ENCODE data around the gene TMEM202.

The TMEM202 gene

DNA sequence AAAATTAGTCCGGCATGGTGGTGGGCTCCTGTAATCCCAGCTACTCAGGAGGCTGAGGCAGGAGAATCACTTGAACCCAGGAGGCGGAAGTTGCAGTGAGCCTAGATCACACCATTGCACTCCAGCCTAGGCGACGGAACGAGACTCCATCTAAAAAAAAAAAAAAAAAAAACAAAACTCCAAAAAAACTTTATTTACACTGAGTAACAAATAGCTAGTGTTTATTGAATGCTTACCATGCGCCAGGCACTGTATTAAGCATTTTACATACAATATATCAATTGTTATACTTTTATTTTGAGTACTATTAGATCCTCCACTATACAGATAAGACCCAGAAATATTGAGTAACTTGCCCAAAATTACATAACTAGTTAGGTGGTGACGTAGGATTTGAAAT, 58.6 kb downstream of the TMEM202 start (continued):
- TF ChIP-seq, protein P1, sequence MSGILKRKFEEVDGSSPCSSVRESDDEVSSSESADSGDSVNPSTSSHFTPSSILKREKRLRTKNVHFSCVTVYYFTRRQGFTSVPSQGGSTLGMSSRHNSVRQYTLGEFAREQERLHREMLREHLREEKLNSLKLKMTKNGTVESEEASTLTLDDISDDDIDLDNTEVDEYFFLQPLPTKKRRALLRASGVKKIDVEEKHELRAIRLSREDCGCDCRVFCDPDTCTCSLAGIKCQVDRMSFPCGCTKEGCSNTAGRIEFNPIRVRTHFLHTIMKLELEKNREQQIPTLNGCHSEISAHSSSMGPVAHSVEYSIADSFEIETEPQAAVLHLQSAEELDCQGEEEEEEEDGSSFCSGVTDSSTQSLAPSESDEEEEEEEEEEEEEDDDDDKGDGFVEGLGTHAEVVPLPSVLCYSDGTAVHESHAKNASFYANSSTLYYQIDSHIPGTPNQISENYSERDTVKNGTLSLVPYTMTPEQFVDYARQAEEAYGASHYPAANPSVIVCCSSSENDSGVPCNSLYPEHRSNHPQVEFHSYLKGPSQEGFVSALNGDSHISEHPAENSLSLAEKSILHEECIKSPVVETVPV (CRISPR knock-in tag; IDR thresholded peaks at IDR 0.05): no peak
- TF ChIP-seq OSR1 (CRISPR knock-in tag; IDR thresholded peaks at IDR 0.05): no peak
- no peak for TF ChIP-seq ZNF8 (CRISPR knock-in tag; IDR thresholded peaks at IDR 0.05)

Measured in SK-N-SH treated with all-trans-retinoic acid at 6 μM for 48 hours (cell line).